MM.1S (cell line): ENCODE data around the gene TENM4.

ENCODE experiments used
- DNase-seq: peaks from one replicate; pipeline ENCODE4 v3.0.0-alpha.2; 2015
- H2AFZ ChIP-seq: fragments of 300-600 bp; sonication (generic); 2 replicates; pipeline ENCODE4 v1.6.0; 2016; ENCODE audit warnings: antibody characterized with exemption, low read length
- H3F3A ChIP-seq: fragments of 300-600 bp; sonication (generic); 2 replicates; pipeline ENCODE4 v1.6.1; 2016; ENCODE audit warnings: mild to moderate bottlenecking, antibody characterized with exemption, low read length, moderate library complexity, mixed read lengths; ENCODE audit not compliant: insufficient read depth
- H3K27ac ChIP-seq: fragments of 300-600 bp; sonication (generic); 2 replicates; pipeline ENCODE4 v1.5.1; 2016; ENCODE audit warnings: mild to moderate bottlenecking, low read length
- H3K27me3 ChIP-seq: fragments of 300-600 bp; sonication (generic); replicated peaks from 2 replicates; pipeline ENCODE4 v1.6.0; 2016; ENCODE audit warnings: low read length; ENCODE audit not compliant: insufficient read depth
- H3K36me3 ChIP-seq: fragments of 300-600 bp; sonication (generic); replicated peaks from 2 replicates; pipeline ENCODE4 v1.6.1; 2016; ENCODE audit warnings: mild to moderate bottlenecking, low read length, mixed read lengths; ENCODE audit not compliant: insufficient read depth
- H3K4me1 ChIP-seq: fragments of 300-600 bp; sonication (generic); 2 replicates; pipeline ENCODE4 v1.6.1; 2016; ENCODE audit warnings: low read length, mixed read lengths
- H3K4me2 ChIP-seq: fragments of 300-600 bp; sonication (generic); 2 replicates; pipeline ENCODE4 v1.6.0; 2016; ENCODE audit warnings: low read depth, low read length
- H3K4me3 ChIP-seq: fragments of 300-600 bp; sonication (generic); 2 replicates; pipeline ENCODE4 v1.5.1; 2016; ENCODE audit warnings: low read length, mixed read lengths
- H3K79me2 ChIP-seq: fragments of 300-600 bp; sonication (generic); 2 replicates; pipeline ENCODE4 v1.6.1; 2016; ENCODE audit warnings: mixed run types, low read length, mixed read lengths
- H3K9ac ChIP-seq: fragments of 300-600 bp; sonication (generic); 2 replicates; pipeline ENCODE4 v1.6.1; 2016; ENCODE audit warnings: low read length, mixed read lengths
- H3K9me2 ChIP-seq: fragments of 300-600 bp; sonication (generic); replicated peaks from 2 replicates; pipeline ENCODE4 v1.6.1; 2016; ENCODE audit warnings: mild to moderate bottlenecking, low read length, mixed read lengths; ENCODE audit not compliant: insufficient read depth
- H3K9me3 ChIP-seq: fragments of 300-600 bp; sonication (generic); replicated peaks from 2 replicates; pipeline ENCODE4 v1.6.1; 2016; ENCODE audit warnings: mild to moderate bottlenecking, low read length, mixed read lengths; ENCODE audit not compliant: insufficient read depth
- H4K20me1 ChIP-seq: fragments of 300-600 bp; sonication (generic); 2 replicates; pipeline ENCODE4 v1.6.1; 2016; ENCODE audit warnings: mild to moderate bottlenecking, low read length, moderate library complexity, mixed read lengths; ENCODE audit not compliant: insufficient read depth
- CTCF ChIP-seq: fragments of 300-600 bp; sonication (generic); IDR thresholded peaks from 2 replicates; pipeline ENCODE4 v1.5.1; 2016; ENCODE audit warnings: antibody characterized with exemption, low read length, mixed read lengths
- EZH2 ChIP-seq: fragments of 300-600 bp; sonication (generic); optimal IDR thresholded peaks from 2 replicates; pipeline ENCODE3; 2017; ENCODE audit warnings: low read depth, mild to moderate bottlenecking, antibody characterized with exemption, low read length, mixed read lengths
- EZH2phosphoT487 ChIP-seq: fragments of 300-600 bp; sonication (generic); IDR thresholded peaks from 2 replicates; pipeline ENCODE4 v1.6.1; 2018; ENCODE audit warnings: antibody characterized with exemption, low read length

TENM4 gene

DNA sequence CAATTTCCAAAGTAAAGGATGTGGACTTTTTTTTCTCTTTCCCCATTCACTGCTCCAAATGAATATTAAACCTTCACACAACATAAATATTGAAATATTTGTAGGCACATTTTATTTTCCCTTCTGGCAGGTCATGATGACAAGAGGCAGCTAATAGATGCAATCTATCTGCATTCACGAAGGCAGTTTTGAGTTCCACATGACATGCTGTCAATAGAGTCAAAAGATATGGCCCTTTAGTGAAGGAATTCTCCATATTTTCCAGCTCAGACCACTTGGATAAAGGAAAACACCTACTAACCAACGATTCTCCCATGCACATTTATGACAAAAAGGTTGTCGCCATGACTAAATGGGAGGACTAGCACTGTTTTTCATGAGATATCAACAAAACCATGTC lies 37.9 kb downstream of the TENM4 start:
- no peak overlapping the region for H3K4me3 ChIP-seq
- H4K20me1 ChIP-seq, result no peaks in the 10 kb centered on the region
- H3F3A ChIP-seq, result no peaks in the 10 kb centered on the region
- no peaks in the 10 kb centered on the region for H3K27me3 ChIP-seq
- no peak overlapping the region for H3K9ac ChIP-seq
- TF ChIP-seq EZH2phosphoT487 (no peak), EZH2 (no peak), CTCF (no peak)
- no peaks in the 10 kb centered on the region for H3K36me3 ChIP-seq
- no peaks in the 10 kb centered on the region for H3K9me2 ChIP-seq
- H3K9me3 ChIP-seq, result no peaks in the 10 kb centered on the region
- H2AFZ ChIP-seq, result no peak overlapping the region
- H3K27ac ChIP-seq, result no peak overlapping the region
- peaks cover 6% of the 10 kb centered on the region; the same call in 1 of the 2 replicates for H3K4me1 ChIP-seq
- H3K4me2 ChIP-seq, result no peak overlapping the region
- no peak for DNase-seq
- no peaks in the 10 kb centered on the region for H3K79me2 ChIP-seq

DNA sequence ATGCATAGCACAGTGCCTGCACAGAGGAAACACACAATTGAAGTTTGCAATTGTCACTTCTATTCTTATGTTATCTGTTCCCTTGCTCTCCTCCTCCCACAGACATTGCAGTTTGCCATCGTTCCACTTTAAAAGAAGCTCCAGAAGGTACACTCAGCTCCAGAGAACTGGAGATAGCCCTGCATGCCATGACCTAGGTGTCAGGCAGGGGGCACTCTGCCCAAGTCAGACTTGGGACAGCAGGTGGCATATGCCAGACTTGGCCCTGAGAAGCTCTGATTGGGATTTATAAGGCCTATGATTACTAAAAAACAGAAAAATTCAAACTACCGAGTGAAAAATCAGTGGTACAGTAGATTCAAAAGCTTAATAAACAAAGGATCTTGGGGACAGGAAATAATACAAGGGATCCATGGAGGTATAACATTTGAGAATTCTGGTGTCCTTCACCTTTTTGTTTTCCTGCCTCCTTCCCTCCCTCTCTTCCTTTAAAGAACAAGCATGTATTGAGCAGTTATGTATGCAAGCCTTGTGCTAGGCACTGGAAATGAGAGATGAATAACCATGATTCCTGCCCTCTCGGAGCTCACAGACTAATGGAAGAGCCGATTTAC lies 40.0 kb downstream of the TENM4 start:
- no peak overlapping the region for H3K27ac ChIP-seq
- H3K4me3 ChIP-seq, result no peak overlapping the region
- H3K9ac ChIP-seq, result no peak overlapping the region
- no peaks in the 10 kb centered on the region for H3K79me2 ChIP-seq
- no peaks in the 10 kb centered on the region for H4K20me1 ChIP-seq
- H3K9me3 ChIP-seq, result no peaks in the 10 kb centered on the region
- no peak for TF ChIP-seq EZH2
- peak; percentile 71 for TF ChIP-seq CTCF
- H3K36me3 ChIP-seq, result no peaks in the 10 kb centered on the region
- no peaks in the 10 kb centered on the region for H3K4me1 ChIP-seq
- no peaks in the 10 kb centered on the region for H3F3A ChIP-seq
- H3K4me2 ChIP-seq, result no peak overlapping the region
- H2AFZ ChIP-seq, result no peak overlapping the region
- H3K27me3 ChIP-seq, result no peaks in the 10 kb centered on the region
- no peaks in the 10 kb centered on the region for H3K9me2 ChIP-seq
- no peak for DNase-seq

GRCh38 chr11:79400206-79400605 lies 40.6 kb downstream of the TENM4 start:
- Histone ChIP-seq H3K9ac (no peak overlapping the region), H3K36me3 (no peaks in the 10 kb centered on the region), H3K4me1 (no peaks in the 10 kb centered on the region), H3K79me2 (no peaks in the 10 kb centered on the region), H3K27me3 (no peaks in the 10 kb centered on the region), H3K4me3 (no peak overlapping the region), H4K20me1 (no peaks in the 10 kb centered on the region), H2AFZ (no peak overlapping the region), H3K9me2 (no peaks in the 10 kb centered on the region), H3K9me3 (no peaks in the 10 kb centered on the region), H3F3A (no peaks in the 10 kb centered on the region), H3K27ac (no peak overlapping the region), H3K4me2 (no peak overlapping the region)
- TF ChIP-seq CTCF (no peak), EZH2 (no peak), EZH2phosphoT487 (no peak)
- no peak for DNase-seq
